Stimulated activated CD8-positive, alpha-beta memory T cell treated with anti-CD3 and anti-CD28 coated beads, Interleukin-15, amount 100 ng/mL, for 4 hours (primary cell): ENCODE measurements around the gene KIF1B.
"Not testable (repeated sequence)": the region's sequence is repeated elsewhere in the genome, so short reads cannot be mapped to it uniquely, and the experiment has no call there.

ENCODE experiments used
- DNase-seq, 2 donors: peaks; one replicate each; pipeline ENCODE4 v3.0.0-alpha.2; 2020; ENCODE audit warnings: low read depth in 2 of 2

The KIF1B gene

DNA sequence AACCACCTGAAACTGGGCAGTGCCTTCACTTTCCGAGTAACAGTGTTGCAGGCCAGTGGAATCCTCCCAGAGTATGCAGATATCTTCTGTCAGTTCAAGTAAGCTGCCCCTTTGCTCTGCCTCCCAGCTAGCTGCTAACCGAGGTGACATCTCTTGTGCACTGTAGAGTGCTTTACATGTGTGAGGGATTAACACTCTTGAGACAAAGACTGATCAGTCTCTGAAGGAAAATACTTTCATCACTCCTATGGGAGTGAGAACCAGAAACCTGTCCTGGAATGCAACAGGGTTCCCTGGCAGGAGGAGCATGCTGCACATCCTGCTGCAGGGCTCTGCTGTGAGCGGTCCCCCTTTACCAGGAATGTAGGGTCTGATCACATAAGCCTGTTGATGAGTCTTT is 127.1 kb downstream of the KIF1B start:
- DNase-seq: no peak

DNA sequence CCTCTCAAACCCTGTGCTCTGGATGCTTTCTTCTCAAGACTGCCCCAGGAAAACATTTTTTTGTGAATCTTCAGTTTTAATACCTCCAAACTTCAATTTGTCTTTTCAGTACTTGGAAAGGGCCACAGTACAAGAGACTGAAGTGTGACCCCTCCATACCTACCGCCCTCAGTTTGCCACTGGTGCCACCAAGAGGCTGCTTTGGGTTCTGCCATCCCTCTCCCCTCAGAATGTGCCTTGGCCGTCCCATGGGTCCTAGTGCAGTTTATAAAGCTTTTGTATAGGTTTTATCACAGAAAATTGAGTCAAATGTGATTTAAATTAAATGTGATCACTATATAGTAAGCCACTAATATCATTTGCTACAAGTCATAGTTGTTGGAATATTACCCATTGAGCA is 127.7 kb downstream of the KIF1B start:
- no peak for DNase-seq

DNA sequence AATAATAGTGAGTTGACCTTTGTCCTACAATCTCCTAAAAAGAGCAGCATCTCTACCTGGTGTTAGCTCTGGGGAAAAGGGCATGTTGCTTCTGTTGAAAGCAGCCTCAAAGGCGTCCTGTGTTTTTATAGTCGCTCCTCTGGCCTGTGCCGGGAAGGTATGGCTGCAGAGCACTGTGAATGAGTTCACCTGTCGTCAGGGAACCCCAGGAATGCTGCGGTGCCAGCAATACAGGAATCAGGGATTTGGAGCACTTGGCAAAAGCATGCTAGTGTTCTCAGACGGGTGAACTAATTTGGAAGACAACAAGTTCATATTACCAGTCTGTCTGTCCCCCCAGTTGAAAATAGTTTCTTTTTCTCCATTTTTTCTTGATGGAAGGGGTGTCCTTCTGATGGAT is 128.2 kb downstream of the KIF1B start:
- no peak for DNase-seq

DNA sequence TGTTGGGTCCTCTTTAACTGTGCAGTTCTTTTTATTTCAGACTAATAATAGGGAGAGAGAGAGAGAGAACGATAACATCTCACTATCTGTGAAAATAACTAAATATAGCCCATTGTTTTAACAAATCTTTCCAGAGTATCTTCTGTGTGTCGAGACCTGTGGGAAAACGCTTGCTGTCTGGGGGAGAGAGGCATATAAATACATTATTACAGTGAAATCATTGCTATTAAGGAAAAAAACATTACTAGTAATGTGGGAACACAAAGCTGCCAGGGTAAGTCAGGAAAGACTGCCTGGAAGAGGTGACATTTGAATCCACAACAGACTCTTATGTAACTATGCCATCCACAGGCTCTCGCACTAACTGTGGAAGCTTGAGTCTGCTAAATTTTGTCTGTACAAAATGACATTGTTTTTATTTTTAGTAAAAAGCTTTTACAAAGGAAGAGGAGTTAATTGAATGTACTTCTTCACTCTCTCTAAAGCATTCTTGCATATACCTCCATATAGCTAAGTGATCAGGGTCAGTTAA is 128.7 kb downstream of the KIF1B start:
- no peak for DNase-seq

DNA sequence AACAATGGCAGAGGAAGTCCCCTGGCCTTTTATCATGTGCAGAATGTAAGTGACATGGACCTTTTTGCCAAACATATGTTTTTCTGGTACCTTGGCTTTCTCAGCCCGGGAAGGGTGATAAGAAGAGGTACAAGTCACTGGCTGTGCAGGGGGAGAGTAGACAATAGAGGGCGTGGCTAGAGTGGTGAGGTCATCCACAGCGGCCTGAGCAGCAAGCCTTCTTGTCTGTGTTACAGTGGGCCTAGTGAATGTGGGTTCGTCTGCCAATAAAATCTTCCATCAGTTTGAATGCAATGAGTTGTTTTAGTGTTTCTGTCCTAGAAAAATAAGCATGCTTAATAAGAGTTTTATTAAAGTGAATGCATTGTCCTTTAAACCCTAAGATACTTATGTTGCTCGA is 129.4 kb downstream of the KIF1B start:
- no peak for DNase-seq

- DNase-seq: no peak
Measured at GRCh38 chr1:10340930-10341590, 130.7 kb downstream of the KIF1B start.

GRCh38 chr1:10347109-10347508 is 136.7 kb downstream of the KIF1B start:
- no peak for DNase-seq

DNA sequence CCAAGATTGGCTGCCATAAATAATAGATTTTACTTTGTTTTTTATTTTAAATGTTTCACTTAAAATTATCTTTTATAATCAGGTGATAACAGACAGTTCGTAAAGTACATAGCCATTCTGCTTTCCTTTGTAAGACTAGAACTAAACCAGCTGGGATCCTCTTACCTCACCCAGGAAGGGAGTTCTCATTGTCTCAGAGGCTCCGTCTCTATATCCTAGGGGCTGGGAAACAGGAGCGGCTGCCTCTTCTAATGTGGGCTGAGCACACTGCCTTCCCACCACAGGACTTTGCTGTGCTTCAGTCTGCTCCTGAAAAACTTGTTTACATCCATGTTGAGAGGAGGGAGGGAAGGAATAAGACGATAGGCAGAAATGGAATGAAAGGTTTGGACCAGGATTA is 142.9 kb downstream of the KIF1B start:
- no peak for DNase-seq

DNA sequence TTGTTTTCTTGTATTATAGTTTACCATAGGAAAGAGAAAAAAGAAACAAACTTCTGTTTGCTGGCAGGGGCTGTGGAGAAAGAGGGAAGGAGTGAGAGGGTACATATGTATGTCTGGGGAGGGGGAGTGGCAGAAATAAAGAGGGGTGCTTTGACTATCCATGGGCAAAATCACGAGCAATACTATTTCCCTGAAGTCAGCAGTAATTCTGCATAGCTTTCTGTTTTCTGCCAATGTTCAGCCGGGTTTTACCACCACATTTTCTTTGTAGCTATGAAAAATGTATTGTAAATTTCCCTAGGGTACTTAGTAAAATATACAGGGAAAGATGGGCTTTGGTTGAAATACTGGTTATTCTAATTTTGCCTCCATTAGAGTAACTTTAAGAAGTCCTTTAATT is 143.3 kb downstream of the KIF1B start:
- no peak for DNase-seq

GRCh38 chr1:10360045-10360444 is 149.7 kb downstream of the KIF1B start:
- DNase-seq: no peak

DNA sequence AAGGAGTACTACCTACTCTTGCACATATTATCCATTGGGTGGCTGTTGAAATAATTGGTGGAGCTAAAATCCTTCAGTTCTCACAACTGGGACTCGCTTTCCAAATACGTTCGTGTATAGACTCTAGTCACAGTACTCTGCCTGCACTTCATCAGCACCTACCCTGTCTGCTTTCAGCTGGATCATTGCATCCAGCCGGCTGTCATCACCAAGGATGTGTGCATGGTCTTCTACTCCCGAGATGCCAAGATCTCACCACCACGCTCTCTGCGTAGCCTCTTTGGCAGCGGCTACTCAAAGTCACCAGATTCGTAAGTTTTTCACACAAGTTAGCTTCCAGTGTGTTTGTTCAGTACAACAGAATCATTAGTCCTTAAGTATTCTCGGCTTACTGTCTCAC is 151.1 kb downstream of the KIF1B start:
- DNase-seq: no peak

DNA sequence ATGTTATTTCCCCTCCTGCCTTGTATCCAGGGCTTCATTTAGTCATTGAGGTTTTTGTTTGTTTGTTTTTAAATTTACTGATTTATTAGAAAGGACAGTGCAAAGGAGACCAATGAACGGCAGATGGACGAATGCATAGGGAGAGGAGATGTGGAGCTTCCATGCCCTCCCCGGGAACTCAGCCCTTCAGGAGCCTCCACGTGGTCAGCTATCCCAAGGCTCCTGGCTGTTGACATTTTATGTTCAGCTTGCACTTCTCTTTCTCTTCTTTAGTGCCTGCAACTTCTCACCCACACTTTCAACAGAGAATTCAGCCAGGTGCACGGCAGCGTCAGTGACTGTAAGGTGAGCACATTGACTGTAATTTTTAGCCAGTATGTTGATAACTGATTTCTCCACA is 157.8 kb downstream of the KIF1B start:
- DNase-seq: no peak

- DNase-seq: no peak
Measured at GRCh38 chr1:10374442-10374860, 164.1 kb downstream of the KIF1B start.

- not testable (repeated sequence) for DNase-seq
Measured at GRCh38 chr1:10377365-10378029, 167.1 kb downstream of the KIF1B start.

- no peak for DNase-seq
Measured at GRCh38 chr1:10378081-10378841, 167.9 kb downstream of the KIF1B start.

- DNase-seq: no peak
Measured at GRCh38 chr1:10379101-10379620, 168.8 kb downstream of the KIF1B start.

GRCh38 chr1:10379676-10380075 is 169.3 kb downstream of the KIF1B start:
- DNase-seq: no peak

GRCh38 chr1:10380594-10381275 is 170.4 kb downstream of the KIF1B start:
- no peak for DNase-seq

DNA sequence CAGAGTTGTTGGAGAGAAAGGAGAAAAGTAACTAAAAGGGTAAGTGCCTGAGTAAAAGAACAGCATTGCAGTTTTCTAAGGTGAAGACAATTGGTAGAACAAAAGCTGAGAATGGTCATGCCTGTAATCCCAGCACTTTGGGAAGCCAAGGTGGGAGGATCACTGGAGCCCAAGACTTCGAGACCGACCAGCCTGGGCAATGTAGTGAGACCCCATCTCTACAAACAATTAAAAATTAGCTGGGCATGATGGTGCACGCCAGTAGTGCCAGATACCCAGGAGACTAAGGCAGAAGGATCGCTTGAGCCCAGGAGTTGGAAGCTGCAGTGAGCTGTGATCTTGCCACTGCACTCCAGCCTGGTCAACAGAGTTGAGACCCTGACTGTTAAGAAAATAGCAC is 173.3 kb downstream of the KIF1B start:
- DNase-seq: no peak

- no peak for DNase-seq
Measured at GRCh38 chr1:10384219-10384618, 173.8 kb downstream of the KIF1B start.

GRCh38 chr1:10386761-10387676 is 176.6 kb downstream of the KIF1B start:
- DNase-seq: no peak
